GM19452 (cell line): ENCODE data around the gene SLC24A4.

Experiments used
- ATAC-seq: cut with Tn5 transposase; IDR thresholded peaks from one replicate; pipeline ENCODE4 v1.9.1; 2021; ENCODE audit not compliant: unreplicated experiment

Gene SLC24A4

DNA sequence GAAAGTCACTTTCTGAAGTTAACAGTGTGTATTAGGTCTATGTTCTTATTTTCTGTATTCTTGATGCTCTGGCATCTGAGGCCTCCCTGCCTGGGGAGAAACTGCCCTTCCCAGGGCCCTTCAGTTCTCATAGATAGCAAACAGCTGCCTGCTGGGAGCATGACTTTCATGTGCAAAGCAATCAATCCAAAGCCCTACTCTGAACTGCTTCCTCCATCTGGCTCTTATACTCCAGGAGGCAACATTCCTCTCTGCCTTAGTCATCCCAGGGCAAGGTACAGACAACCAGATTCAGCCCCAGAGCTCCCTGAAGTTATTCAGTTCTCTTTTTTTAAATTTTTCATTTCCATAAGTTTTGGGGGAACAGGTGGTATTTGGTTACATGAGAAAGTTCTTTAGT lies 149.0 kb downstream of the SLC24A4 start:
- no peak for ATAC-seq

DNA sequence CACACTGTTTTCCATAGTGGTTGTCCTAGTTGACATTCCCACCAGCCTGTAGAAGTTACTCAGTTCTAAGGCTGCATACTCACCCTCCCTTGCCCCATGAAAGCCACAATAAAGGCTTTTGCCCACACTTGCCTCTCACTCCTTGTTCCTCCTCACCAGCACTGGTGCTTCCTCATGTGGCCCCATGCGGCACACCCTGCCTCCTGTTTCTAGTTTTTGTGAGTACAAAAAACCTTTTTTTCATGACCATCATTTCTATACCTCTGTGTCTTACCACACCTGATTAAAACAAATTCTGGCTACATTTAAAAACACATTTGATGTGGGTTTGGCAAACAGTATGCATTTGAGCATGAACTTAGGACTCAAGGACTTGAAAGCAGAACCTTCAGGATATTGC lies 149.9 kb downstream of the SLC24A4 start:
- ATAC-seq: no peak

GRCh38 chr14:92473261-92473968 lies 150.4 kb downstream of the SLC24A4 start:
- no peak for ATAC-seq

GRCh38 chr14:92473969-92474535 lies 151.1 kb downstream of the SLC24A4 start:
- ATAC-seq: no peak

DNA sequence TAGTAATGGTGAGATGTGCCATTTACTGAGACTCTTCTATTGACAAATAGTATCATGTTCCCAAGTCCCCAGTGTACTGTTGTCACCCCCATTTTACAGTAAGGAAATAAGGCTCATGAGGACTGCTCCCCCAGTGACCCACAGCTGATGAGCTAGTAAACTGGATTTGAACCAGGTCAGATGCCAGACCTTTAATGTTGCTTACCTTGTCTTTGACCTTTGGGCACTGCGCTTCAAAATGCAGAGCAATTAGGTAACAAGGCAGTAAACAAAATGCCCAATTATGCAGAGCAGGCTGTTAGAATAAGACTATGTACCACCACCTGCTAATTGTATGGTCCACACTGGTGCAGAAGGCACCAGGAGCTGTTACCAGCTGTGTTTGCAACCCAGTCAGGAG lies 152.1 kb downstream of the SLC24A4 start:
- ATAC-seq: no peak

DNA sequence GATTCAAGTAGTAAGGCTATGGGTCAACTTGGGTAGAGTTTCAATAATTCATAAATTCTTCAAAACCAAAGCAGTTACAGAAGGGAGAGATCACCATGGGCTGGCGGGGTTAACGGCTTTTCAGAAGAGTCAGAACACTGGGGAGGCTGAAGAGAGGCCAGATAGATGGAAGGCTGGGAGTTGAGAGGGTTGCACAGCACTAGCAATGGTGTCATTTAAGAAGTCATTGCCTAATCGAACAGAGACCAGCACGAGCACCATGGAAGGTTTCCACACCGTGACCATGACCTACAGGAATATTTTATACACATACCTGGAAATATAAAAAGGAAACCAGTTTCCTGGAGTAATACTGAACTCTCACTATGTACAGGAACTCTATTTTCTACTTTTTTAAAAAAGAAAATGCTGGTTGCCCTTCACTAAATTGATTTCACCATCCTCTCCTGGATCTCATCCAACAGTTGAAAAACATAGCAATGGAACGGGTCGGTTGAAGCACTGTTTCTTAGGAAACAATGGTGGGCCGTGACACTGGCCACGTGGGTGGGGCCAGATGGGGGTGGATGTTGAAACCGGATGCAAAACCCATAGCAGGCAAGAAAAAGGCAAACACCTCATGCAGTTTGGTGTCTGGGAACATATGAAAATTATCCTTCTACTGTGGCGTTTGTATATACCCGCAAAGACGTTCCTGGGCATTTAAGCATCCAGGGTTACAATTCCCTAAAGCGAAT lies 152.7 kb downstream of the SLC24A4 start:
- no peak for ATAC-seq

DNA sequence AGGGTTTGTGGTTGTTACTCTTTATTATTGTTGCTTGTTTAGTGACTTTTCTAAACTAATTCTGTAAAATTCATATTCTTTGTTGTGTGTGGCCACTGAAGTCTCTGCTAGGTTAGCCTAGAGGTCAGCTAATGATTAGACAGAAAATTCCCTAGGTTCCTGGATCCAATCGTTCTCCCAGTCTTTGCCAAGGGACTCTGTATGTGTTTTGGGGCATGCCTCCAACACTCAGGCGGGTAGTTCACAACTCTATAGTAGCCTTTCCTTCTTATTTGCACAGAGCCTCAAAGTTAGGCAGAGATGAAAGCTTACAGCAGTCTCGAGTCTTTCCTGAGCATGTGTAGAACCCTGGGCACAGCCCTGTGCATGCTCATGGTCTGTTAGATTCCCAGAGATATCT lies 157.9 kb downstream of the SLC24A4 start:
- ATAC-seq: no peak

- no peak for ATAC-seq
Observed at GRCh38 chr14:92481386-92481785, 158.4 kb downstream of the SLC24A4 start.

GRCh38 chr14:92481811-92482555 lies 159.0 kb downstream of the SLC24A4 start:
- no peak for ATAC-seq

DNA sequence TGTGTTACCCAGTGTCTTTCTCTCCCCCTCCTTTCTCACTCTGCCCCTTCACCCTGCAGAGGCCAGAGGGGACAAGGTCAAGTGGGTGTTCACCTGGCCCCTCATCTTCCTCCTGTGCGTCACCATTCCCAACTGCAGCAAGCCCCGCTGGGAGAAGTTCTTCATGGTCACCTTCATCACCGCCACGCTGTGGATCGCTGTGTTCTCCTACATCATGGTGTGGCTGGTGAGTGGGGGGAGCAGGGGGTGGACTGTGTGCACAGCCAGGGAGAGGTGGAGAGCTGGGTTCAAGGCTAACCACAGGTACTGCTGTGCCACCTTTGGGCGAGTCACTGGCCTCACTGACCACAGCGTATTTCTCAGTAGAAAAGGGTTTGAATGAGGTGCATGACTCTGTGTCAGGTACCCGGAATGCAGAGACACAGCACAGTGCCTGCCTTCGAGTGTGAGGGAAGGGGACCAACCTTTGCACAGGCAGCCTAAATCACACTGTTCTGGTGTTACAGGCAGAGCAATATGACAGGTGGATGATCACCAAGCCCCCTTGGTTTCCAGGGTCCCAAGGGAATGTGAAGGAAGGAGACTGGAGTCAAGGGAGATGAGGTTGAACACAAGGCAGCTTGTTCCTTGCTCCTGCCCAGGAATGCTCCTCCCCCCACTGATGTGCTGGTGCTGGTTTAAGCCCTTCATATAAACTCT lies 159.8 kb downstream of the SLC24A4 start:
- ATAC-seq: no peak

DNA sequence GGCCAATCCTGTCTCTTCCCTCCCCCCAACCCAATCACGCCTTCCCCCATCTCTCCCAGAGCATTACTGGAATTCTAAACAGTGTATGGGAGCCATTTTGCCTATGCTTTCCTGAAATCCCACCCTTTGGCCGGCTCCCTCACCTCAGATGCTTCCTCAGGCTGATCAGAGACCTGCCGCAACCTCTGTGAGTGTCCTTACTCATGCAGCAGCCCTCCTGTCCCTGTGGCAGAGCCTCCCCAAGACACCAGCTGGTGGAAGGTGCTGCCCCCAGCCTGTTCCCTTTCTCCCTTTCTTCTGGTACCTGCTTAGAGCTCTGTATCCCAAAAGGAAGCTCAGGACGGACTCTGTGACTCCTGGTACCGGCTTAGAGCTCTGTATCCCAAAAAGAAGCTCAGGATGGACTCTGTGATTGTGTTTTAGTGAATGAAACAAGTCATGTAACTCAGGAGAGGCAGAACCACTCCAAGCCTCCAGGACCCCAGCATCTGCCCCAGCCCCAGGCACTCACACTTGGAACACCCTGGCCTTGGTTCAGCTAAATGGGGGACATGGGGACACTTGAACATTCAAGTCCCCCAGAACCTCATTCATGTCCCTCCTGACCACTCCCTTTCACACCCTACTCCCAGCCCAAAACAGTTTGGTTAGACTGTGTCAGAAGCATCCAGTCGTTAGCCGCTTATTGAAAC lies 161.3 kb downstream of the SLC24A4 start:
- no peak for ATAC-seq

DNA sequence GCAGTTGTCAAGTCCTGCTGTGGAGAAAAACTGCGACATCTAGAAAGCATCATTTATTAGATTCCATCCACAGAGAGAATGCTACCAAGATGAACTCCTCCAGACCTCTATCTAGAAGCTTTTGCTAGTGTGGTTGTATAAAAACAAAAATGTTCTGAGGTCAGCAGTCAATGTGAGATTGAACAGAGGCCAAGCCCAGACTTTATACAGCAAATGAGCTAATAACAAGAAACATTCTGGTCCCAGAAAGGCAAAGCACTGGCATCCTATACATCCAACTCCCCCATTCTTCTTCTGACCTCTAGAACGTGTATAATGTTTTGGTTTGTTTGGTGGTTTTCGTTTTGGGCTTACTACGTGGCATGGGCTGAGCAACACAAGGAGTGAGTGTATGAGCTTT lies 163.9 kb downstream of the SLC24A4 start:
- no peak for ATAC-seq

DNA sequence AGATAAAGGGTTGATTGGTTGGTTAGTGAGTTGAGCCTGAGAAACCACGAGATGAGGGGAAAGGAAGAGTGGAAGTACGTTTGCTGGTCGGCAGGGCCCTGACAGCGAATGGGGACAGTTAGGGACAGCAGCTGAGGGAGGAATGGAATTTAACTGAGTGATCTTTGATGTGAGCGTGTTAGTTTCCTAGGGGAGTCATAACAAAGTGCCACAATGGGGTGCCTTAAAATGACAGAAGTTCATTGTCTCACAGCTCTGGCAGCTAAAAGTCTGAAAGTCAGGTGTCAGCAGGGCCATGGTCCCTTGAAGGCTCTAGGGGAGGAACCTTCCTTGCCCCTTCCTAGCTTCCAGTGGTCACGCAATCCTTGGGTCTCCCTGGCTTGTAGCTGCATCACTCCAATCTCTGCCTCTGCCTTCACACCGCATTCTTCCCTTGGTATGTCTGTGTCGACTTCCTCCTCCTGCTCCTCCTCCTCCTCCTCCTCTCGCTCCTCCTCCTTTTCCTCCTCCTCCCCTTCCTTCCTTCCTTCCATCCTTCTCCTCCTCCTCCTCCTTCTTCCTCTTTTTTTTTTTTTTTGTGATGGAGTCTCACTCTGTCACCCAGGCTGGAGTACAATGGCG lies 164.7 kb downstream of the SLC24A4 start:
- no peak for ATAC-seq

DNA sequence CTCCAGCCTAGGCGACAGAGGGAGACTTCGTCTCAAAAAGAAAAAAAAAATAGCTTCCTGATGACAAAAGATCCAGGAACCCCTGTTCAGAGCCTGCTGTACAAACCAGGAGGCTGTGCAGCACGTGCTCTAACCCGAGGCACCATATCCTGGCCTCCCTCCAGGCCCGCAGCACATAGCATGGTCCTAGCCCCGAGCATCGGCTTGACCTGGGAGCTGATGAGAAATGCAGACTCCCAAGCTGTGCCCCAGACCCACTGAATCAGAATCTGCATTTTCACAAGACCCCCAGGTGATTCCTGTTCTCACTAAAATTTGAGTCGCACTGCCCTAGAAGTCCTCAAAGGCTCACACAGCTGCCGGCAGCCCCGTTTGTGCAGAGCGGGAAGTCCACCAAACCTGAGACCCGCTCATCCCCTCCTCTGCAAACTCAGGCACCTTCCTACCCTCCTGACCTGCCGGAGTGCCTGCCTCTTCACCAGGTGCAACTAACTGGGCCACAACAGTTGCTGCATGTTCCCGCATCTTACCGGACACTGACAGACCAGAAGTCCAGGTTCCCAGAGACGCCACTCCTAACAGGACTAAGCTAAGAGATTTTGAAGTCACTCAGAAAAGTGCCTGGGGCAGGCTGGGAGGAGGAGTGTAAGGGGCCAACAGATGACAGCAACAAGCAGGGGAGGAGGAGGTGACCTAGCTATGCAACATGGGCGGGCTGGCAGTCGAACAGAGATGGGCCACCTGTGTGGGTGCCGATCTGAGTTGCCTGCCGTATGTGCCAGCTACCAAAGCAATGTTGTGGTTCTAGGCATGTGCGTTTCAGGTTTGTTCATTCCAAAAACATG lies 166.7 kb downstream of the SLC24A4 start:
- ATAC-seq: no peak

DNA sequence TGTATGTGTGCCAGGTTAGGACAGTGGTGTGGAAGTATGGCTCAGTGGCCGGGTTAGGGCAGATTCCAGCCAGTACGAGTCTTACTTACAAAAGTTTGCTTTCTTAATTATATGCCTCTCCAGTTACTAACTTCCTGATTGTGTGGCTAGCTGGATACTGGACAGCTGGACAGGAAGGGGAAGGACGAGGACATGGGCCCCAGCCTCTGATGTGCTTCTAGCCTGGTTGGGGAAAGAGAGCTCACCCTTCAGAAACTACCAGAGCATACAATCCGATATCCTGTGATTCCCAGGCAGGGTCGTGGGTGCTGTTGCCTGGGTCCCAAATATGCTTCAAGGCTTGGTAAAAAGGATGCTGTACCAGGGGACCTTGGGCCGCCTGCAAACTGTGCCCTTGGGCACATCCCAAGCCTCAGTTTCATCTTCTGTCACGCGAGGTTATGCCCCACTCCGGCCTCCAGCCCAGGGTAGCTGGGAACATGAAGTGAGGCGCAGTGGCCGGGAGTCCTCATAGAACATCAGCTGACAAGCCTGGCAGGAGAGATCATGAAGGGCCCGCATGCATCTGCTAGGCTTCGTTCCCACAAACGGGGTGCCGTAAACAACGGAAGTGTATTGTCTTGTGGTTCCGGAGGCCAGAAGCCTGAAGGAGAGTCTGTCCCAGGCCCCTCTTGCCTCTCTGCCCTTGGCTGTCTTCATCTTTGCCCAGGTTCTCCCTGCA lies 167.4 kb downstream of the SLC24A4 start:
- ATAC-seq: no peak

DNA sequence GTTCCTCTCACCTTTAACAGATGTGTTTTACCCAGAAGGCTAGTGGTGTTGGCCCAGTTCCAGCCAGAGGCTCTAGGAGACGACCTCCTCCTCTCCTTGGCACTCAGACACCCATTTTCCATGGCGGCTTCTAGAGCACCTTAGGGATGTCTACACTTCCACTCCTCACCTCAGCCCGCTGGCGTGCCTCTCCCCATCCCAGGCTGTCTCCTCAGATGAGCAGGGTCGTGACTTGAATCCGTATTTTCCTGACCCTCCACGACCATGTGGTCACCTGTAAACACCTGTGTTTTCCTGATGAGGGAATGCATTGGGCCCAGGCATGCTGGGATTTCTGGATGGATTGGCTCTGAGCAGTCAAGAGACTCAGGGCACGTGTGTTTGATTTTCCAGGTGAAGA lies 168.8 kb downstream of the SLC24A4 start:
- ATAC-seq: no peak

GRCh38 chr14:92492258-92492657 lies 169.3 kb downstream of the SLC24A4 start:
- ATAC-seq: no peak

DNA sequence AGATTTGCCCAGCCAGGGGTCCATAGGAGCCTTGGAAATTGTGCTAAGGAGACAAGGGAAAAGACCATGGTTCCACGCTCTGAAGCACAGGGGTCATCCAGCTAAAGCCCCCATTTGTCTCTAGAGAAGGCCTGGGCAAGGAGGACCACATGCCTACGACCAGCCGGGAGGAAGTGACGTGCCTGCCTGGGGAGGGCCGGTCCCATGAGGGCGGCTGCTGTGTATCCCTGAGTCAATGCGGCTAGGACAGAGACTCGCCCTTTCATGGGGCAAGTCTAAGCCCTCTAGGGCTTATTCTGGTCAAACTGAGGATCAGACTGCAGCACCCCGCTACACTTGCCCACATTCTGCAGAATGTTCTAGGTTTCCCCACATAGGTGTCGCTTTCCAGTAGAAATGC lies 170.1 kb downstream of the SLC24A4 start:
- no peak for ATAC-seq
